H1 (cell line): ENCODE results near the gene NANOGP8. TPM values are rescaled to one million over a fixed set of nuclear protein-coding genes. Genes with fewer than 3 reads are reported as not detected.

Experiments used
- BCL11A ChIP-seq, 2 experiments: IDR thresholded peaks; one replicate each; pipeline ENCODE4 v1.6.1; 2011; ENCODE audit warnings: low read depth in 2 of 2, low read length in 2 of 2, mild to moderate bottlenecking in 2 of 2
- CBX8 ChIP-seq: fragments of 300-800, 300-1000 bp; sonication (generic); IDR thresholded peaks from 2 replicates; pipeline ENCODE4 v1.7.1; 2016; ENCODE audit warnings: low read depth, low read length, borderline replicate concordance
- SIN3A ChIP-seq, 2 experiments: IDR thresholded peaks in 1 of 2; conservative IDR thresholded peaks in 1 of 2; 2 replicates each; pipeline ENCODE4 v1.6.1; 2011 to 2012; ENCODE audit warnings: low read length in 2 of 2, improper control_type of control experiment in 1 of 2, low read depth in 1 of 2, mild to moderate bottlenecking in 1 of 2
- TCF12 ChIP-seq: IDR thresholded peaks from 2 replicates; pipeline ENCODE4 v1.6.1; 2011; ENCODE audit warnings: low read depth, mild to moderate bottlenecking, low read length
- polyA plus RNA-seq, 7 experiments: library from polyadenylated mRNA; depleted of rRNA in 3 of 7; stranded (reverse) in 5 of 7; unstranded in 2 of 7; fragments of >200 nt in 5 of 7; fragments of 200-250 nt in 2 of 7; gene quantifications; 1 replicate in 5 of 7; 2 replicates in 1 of 7; 4 replicates in 1 of 7; pipeline versions ENCODE4 v1.2.1 to v1.2.3, GENCODE V29; 2011 to 2013; ENCODE audit warnings: missing spikeins in 2 of 7, mixed read lengths in 2 of 7
- total RNA-seq: library from RNA; stranded (reverse); fragmentation: NEBNext Ultra II Directional; extraction: Animal tissue kit (Norgen Biotek cat#: 25700); gene quantifications from 2 replicates; pipeline ENCODE4 v1.2.1, GENCODE V29; 2021

NANOGP8 gene
- total and polyA plus RNA-seq, 2 of the 8 experiments (the other 6 are each of a cell fraction or from before 2014, with no cell fraction given) = 23.3 to 40.6 TPM

DNA sequence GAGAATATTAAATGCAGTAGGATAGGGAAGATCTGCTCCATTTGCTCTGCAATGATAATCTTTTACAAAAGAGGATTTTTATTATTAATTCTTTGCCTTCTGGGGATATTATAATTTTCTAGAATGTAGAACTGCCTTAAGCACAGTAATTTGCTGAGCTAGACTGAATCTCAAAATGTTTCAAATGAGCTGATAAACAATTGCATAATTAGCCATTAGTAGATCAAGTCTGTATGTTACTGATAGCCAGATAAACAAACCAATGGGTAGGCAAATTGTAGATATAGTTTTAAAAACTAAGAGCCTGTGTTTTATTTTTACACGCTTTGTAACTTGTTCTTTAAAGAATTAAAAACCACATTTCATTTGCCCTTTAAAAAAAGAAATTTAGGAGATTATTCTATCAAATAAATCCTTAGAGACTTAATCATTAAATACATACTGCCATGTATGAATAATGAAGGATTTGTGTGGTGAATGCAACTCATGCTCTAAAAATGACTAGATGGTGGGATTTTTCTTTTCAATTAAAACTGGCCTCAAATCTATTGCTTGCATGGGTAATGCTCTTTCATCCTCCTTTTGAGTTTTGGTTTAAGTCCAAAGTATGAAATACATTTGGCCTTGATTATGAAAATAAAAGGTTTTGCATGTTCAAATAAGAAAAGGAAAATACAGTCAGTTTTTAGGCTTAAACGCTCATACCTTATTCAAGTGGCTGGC lies 32.6 kb upstream of the NANOGP8 start (continued):
- TF ChIP-seq SIN3A (conservative IDR thresholded peaks at IDR 0.05 in 1 of 2, IDR thresholded peaks at IDR 0.05 in 1 of 2; ENCODE audit: low read depth in 1 of 2, low read length in 2 of 2) (no peak), BCL11A (IDR thresholded peaks at IDR 0.05; ENCODE audit: low read depth in 2 of 2, low read length in 2 of 2) (no peak), TCF12 (no peak), CBX8 (no peak)
